Measurements from ENCODE around the gene PLCL2.

Gene PLCL2

GRCh38 chr3:17021614-17022013, 136.9 kb downstream of the PLCL2 start:
- in situ Hi-C loops (cut with HindIII; ENCODE audit: low sequenced_read_pairs) = no loop called here
- TF ChIP-seq CTCF (IDR thresholded peaks at IDR 0.05; ENCODE audit: low read depth, low read length) = no peak

DNA sequence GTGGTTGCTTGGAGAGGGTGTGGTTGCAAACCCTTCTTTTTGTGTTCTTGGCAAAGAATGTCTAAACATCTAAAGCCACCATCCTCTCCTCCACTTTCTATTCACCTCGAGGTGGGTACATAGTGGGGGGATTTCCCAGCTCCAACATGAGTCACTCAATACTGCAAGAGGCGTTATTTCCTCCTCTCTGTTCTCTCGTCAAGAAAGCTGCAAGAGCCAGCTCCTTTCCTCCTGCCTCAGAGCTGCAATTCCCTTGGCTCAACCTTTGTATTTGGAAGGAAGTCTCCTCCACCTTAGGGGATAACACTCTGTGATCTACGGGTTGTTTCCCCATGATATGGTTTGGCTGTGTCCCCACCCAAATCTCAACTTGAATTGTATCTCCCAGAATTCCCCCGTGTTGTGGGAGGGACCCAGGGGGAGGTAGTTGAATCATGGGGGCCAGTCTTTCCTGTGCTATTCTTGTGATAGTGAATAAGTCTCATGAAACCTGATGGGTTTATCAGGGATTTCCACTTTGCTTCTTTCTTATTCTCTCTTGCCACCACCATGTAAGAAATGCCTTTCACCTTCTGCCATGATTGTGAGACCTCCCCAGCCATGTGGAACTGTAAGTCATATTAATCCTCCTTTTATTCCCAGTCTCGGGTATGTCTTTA, 138.4 kb downstream of the PLCL2 start:
- H3K4me3 ChIP-seq (ENCODE audit: low read depth, low read length) = no peak overlapping the region
- peak; percentile 26 for DNase-seq (ENCODE audit: low read depth, low spot score)
- in situ Hi-C loops (cut with HindIII; ENCODE audit: low sequenced_read_pairs) = no loop called here
- TF ChIP-seq CTCF (IDR thresholded peaks at IDR 0.05; ENCODE audit: low read depth, low read length) = no peak

More at GRCh38 chr3:17021614-17022013, 136.9 kb downstream of the PLCL2 start:
- DNase-seq (ENCODE audit: low read depth, low spot score) = no peak
- no peak overlapping the region for H3K4me3 ChIP-seq (ENCODE audit: low read depth, low read length)

DNA sequence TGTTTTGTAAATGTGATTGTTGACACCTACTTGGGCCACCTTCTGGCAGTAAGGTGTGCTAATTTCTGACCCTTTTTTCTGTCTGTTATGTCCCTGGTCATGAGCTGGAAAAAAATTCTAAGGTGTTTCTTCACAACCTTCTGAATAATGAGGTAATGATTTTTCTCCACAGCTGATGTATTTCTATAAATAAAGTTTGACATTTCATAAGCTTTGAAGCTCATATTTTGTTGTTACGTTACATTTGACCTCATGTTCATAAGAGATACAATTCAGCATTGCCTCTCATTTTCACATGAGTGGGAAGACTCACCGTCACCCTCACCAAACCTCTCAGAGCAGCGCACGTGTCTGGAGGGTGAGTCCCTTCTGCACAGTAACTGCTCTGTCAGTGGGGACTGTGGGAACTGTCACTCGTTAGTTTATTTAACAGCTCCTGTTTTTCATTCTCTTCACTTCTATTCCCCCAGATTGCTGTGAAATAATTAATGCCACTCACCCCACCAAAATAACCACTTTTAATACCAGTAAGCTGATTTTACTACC, 140.9 kb downstream of the PLCL2 start:
- no peak for TF ChIP-seq CTCF (IDR thresholded peaks at IDR 0.05; ENCODE audit: low read depth, low read length)
- no peak for DNase-seq (ENCODE audit: low read depth, low spot score)
- in situ Hi-C loops (cut with HindIII; ENCODE audit: low sequenced_read_pairs) = no loop called here
- no peak overlapping the region for H3K4me3 ChIP-seq (ENCODE audit: low read depth, low read length)

DNA sequence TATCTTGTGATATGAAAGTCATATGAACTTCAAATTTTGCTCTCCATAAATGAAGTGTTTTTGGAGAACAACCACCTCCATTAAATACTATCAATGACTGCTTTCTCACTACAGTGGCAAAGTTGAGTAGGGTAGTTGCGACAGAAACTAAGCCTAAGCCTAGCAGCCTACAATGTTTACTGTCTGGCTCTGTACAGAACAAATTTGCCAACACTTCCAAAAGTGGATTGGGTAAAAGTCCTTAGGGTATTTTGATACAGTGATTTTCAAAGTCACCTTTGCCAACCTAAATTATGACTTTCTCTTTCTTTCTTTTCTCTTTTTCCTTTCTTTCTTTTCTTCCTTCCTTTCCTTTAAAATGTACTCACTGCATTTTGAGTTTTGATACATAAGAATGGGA, 142.6 kb downstream of the PLCL2 start:
- no peak for TF ChIP-seq CTCF (IDR thresholded peaks at IDR 0.05; ENCODE audit: low read depth, low read length)
- DNase-seq (ENCODE audit: low read depth, low spot score) = no peak
- in situ Hi-C loops (cut with HindIII; ENCODE audit: low sequenced_read_pairs) = no loop called here
- no peak overlapping the region for H3K4me3 ChIP-seq (ENCODE audit: low read depth, low read length)

- no peak for DNase-seq (ENCODE audit: low read depth, low spot score)
- TF ChIP-seq CTCF (IDR thresholded peaks at IDR 0.05; ENCODE audit: low read depth, low read length) = no peak
- in situ Hi-C loops (cut with HindIII; ENCODE audit: low sequenced_read_pairs) = no loop called here
- H3K4me3 ChIP-seq (ENCODE audit: low read depth, low read length) = no peak overlapping the region
Observed at GRCh38 chr3:17028363-17028762, 143.6 kb downstream of the PLCL2 start.

GRCh38 chr3:17030438-17030837, 145.7 kb downstream of the PLCL2 start:
- DNase-seq (ENCODE audit: low read depth, low spot score) = no peak
- in situ Hi-C loops (cut with HindIII; ENCODE audit: low sequenced_read_pairs) = no loop called here
- H3K4me3 ChIP-seq (ENCODE audit: low read depth, low read length) = no peak overlapping the region
- no peak for TF ChIP-seq CTCF (IDR thresholded peaks at IDR 0.05; ENCODE audit: low read depth, low read length)

Measured in astrocyte of the spinal cord (primary cell).